ENCODE data around the gene PARP6. TPM values are rescaled to one million over a fixed set of nuclear protein-coding genes. Genes with fewer than 3 reads are reported as not detected.
A peak's percentile ranks its signal among the peaks of the same experiment; 100 is the strongest.

The PARP6 gene
- total RNA-seq, 6 experiments from 2014 or later: 7.9 to 23.0 (median 13.1) TPM

GRCh38 chr15:72312605-72313447 lies 40.5 kb upstream of the PARP6 start:
- intact Hi-C loops (cut with DNase I): loop anchor here in 1 of 2 donors (10.0 kb wide), 1 partner anchor 362 kb away; no protein-coding TSS in a partner anchor
- ATAC-seq (peak; percentile 92 to 98 (median 96)), DNase-seq (peak; percentile 60 to 82 (median 79))
- no peak overlapping the region for H3K4me3 ChIP-seq
- TF ChIP-seq POLR2A (IDR thresholded peaks at IDR 0.05) (no peak), CTCF (IDR thresholded peaks at IDR 0.05) (peak; percentile 59 to 78 (median 64))
- H3K27me3 ChIP-seq: no peaks in the 10 kb centered on the region
- no peaks in the 10 kb centered on the region for H3K36me3 ChIP-seq
- H3K27ac ChIP-seq: no peak overlapping the region
- no peaks in the 10 kb centered on the region for H3K4me1 ChIP-seq
- no CpG with 5 or more reads among the region's 2 CpGs for WGBS (ENCODE audit: insufficient coverage, low coverage, low lambda C conversion rate, missing lambda C conversion rate)
- H3K9me3 ChIP-seq: no peaks in the 10 kb centered on the region

- no peaks in the 10 kb centered on the region for H3K4me1 ChIP-seq
- H3K27ac ChIP-seq: no peak overlapping the region
- ATAC-seq (peak in 1 of 4 donors; percentile 12), DNase-seq (peak in 1 of 3 donors; percentile 37)
- no CpG with 5 or more reads among the region's 5 CpGs for WGBS (ENCODE audit: insufficient coverage, low coverage, low lambda C conversion rate, missing lambda C conversion rate)
- no peaks in the 10 kb centered on the region for H3K9me3 ChIP-seq
- intact Hi-C loops (cut with DNase I): no loop called here
- TF ChIP-seq CTCF (IDR thresholded peaks at IDR 0.05) (no peak), POLR2A (IDR thresholded peaks at IDR 0.05) (no peak)
- H3K4me3 ChIP-seq: no peak overlapping the region
- no peaks in the 10 kb centered on the region for H3K36me3 ChIP-seq
- no peaks in the 10 kb centered on the region for H3K27me3 ChIP-seq
These were observed 34.7 kb upstream of the PARP6 start for GRCh38 chr15:72307026-72307425.

GRCh38 chr15:72306211-72306785 lies 33.9 kb upstream of the PARP6 start:
- 43% methylated on average over 7 of the region's 10 CpGs for WGBS (ENCODE audit: insufficient coverage, low coverage, low lambda C conversion rate, missing lambda C conversion rate)
- H3K9me3 ChIP-seq: no peaks in the 10 kb centered on the region
- no peak overlapping the region for H3K4me3 ChIP-seq
- no peaks in the 10 kb centered on the region for H3K36me3 ChIP-seq
- DNase-seq: peak in 1 of 3 donors; percentile 44
- peak in 2 of 4 donors; percentile 27 to 33 for ATAC-seq
- intact Hi-C loops (cut with DNase I): no loop called here
- H3K27ac ChIP-seq: no peak overlapping the region
- H3K27me3 ChIP-seq: no peaks in the 10 kb centered on the region
- no peaks in the 10 kb centered on the region for H3K4me1 ChIP-seq
- no peak for TF ChIP-seq CTCF (IDR thresholded peaks at IDR 0.05)
- no peak for TF ChIP-seq POLR2A (IDR thresholded peaks at IDR 0.05)

GRCh38 chr15:72304596-72304995 lies 32.2 kb upstream of the PARP6 start:
- H3K4me1 ChIP-seq: no peaks in the 10 kb centered on the region
- no peaks in the 10 kb centered on the region for H3K27me3 ChIP-seq
- no peak overlapping the region for H3K27ac ChIP-seq
- no peak overlapping the region for H3K4me3 ChIP-seq
- H3K9me3 ChIP-seq: no peaks in the 10 kb centered on the region
- 100% methylated on average over 2 of the region's 7 CpGs for WGBS (ENCODE audit: insufficient coverage, low coverage, low lambda C conversion rate, missing lambda C conversion rate)
- peak in 1 of 3 donors; percentile 35 for DNase-seq
- no peak for TF ChIP-seq CTCF (IDR thresholded peaks at IDR 0.05)
- TF ChIP-seq POLR2A (IDR thresholded peaks at IDR 0.05): no peak
- intact Hi-C loops (cut with DNase I): no loop called here
- no peaks in the 10 kb centered on the region for H3K36me3 ChIP-seq
- no peak for ATAC-seq

All from right lobe of liver (tissue), 6 donors.